NCI-H2029 treated with DMSO at 0.1 percent for 48 hours (cell line): ENCODE measurements around the gene SLC35F5.
A peak's percentile ranks its signal among the peaks of the same experiment; 100 is the strongest.
"Not testable (repeated sequence)": the region's sequence is repeated elsewhere in the genome, so short reads cannot be mapped to it uniquely, and the experiment has no call there.

Source experiments
- DNase-seq: peaks from one replicate; lab custom pipeline; 2025; lab: John Stamatoyannopoulos, UW

The SLC35F5 gene, protein sequence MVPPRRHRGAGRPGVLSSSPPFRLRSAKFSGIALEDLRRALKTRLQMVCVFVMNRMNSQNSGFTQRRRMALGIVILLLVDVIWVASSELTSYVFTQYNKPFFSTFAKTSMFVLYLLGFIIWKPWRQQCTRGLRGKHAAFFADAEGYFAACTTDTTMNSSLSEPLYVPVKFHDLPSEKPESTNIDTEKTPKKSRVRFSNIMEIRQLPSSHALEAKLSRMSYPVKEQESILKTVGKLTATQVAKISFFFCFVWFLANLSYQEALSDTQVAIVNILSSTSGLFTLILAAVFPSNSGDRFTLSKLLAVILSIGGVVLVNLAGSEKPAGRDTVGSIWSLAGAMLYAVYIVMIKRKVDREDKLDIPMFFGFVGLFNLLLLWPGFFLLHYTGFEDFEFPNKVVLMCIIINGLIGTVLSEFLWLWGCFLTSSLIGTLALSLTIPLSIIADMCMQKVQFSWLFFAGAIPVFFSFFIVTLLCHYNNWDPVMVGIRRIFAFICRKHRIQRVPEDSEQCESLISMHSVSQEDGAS

DNA sequence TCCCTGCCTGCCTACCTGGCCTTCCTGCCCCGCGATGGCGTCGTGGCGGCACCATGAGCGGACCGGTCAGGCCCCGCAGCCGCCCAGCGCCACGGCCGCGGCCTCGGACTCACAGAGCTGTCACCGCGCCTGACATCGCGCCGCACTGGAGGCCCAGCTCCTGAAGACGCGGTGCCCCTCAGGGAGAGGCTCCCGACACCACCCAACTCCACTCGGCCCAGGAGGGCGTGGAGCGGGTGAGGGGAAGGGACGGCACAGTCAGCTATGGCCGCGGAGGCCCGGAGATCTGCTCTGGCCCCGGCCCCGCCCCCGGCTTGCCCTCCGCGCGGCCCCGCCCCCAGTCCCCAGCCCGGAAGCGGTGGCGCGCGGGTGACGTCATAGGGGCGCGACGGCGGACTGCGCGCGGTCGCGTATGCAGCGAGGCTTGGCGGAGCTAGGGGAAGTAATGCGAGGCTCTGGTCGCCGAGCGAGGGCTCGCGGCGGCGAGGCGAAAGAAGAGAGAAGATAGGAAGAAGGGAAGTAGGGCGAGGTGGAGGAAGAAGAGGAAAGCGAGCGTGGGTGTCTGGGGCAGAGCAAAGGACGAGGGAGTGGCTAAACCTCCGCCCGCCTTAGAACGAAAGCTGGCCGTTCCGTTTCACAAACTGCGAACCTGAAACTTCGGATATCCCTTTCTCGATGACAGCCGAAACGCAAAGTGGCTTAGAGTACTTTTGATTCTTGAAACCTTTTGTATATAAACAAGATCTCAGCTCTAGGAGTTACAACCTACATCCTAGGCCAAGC is at the start of gene SLC35F5:
SLC35F5 (minus strand) TSS at position 288 of the 783 bp plus-strand sequence; CDS start at position 55, 233 bp downstream.
- peak; percentile 47 for DNase-seq

DNA sequence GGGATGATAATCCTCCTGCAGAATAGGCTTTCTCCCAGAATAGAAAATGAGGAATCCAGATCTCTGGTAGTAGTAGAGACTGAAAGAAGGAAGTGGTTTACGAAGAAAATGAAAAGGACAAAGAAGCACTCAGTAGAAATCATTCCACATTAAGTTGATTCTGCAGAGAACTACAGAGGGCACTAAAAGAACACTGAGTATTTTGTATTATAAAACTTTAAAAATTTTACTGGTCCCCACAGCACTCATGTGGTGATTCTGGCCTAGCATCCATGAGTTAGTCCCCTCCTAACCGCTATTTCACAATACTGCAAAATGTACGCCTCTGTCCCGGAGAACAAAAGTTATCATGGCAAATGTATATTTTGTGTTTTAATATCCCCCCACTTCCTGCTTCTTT is 42.9 kb upstream of the SLC35F5 start:
- DNase-seq: no peak

DNA sequence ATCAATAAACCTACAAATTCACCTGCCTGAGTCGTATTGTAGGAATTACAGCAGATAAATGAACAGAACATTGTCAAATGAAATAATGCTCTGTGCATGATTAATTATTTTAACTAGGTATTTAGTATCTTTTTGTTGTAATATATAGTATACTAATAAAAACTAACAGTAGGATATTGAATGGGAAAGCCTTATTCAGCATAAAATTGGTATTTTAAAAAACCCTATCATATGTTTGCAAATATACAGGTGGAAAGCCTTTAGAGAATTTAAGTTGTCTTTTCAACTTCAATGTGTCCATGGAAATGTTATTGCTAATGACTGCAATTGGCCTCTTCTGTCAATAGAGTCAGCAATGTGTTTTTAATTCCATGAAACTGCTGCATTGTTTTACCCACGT is 40.8 kb upstream of the SLC35F5 start:
- no peak for DNase-seq

DNA sequence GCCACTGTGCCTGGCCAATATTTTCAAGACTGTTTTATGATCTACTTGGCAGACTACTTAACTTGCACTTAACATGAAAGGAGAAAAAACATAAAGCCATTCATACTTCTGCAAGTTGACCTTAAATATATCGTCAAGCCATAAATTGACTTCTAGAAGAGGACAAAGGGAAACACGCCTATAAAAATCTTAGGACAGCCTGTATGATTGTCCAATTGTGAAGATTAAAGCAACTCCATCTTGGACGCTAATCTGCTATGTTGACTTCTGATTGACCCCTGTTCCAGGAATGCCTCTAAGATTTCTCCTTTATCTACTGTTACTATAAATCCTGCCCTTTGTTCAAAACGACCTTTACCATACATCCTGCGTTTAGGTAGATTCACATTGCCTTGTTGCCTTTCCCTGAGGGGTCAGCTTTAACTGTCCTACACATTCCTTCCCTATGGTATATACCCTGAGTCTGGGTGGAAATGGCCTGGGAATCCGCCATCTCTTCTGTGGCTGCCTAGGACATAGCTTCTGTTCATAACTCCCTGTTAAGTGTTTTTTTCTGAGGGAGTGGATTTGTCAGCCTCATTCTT is 40.2 kb upstream of the SLC35F5 start:
- DNase-seq: no peak

DNA sequence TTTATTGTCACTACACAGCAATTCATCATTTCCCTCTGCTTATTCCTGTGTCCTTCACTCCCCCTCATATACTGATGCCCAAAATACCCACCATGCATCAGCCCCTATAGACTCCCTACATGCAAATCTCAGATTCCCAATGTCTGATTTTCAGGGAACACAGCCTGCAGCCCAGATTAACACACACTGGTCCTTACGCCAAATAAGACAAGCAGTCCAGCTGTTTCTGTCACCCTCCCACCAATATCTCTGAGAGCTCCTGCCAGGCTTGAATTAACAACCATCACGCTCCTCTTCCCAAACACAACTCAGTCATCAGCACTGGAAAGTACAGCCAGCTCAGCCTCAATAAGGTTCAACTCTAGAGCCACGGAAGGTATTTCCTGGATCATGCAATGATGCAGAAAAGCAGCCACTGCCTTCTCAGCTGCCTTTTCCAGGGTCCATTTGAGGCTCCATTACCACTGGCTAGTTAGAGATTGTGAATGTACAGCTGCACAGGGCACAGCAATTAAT is 39.0 kb upstream of the SLC35F5 start:
- DNase-seq: no peak

DNA sequence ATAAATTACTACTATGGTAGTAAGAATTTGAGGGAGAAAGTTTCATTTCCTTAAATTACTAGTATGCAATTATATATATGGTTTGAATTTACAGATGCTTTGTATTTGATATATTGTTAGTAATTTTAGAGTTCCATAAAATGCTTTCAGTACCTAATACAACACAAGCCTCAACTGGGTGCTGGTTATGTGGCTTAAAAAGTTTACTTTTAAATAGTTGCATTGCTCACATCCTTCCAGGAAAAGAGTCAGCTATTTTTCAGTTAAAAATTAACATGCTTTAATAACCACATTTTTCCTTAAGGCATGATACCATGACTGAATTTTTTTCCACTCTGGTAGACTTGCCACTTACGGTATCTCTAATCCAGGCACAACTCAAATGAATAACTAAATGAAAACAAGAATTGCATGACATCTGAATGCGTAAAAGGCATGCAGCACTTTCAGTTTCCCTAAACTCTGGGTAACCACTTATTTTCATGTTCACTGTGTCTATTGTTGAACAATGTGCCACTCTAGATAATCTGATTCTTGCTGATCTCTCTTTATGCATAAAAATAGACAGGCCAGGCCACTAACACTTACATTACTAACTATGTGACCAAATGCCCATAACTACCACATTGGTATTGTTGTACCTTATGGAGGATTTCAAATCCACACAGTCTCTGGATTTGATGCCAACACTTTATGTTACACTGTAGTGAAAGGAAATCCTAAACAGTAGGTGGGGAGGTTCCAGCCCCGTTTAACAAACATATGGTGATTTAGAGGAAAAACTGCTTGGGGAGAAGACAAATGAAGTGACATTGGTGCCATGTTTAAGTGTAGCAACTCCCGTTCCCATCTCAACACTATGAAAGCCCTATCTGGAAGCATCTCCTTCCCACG is 35.5 kb upstream of the SLC35F5 start:
- no peak for DNase-seq

DNA sequence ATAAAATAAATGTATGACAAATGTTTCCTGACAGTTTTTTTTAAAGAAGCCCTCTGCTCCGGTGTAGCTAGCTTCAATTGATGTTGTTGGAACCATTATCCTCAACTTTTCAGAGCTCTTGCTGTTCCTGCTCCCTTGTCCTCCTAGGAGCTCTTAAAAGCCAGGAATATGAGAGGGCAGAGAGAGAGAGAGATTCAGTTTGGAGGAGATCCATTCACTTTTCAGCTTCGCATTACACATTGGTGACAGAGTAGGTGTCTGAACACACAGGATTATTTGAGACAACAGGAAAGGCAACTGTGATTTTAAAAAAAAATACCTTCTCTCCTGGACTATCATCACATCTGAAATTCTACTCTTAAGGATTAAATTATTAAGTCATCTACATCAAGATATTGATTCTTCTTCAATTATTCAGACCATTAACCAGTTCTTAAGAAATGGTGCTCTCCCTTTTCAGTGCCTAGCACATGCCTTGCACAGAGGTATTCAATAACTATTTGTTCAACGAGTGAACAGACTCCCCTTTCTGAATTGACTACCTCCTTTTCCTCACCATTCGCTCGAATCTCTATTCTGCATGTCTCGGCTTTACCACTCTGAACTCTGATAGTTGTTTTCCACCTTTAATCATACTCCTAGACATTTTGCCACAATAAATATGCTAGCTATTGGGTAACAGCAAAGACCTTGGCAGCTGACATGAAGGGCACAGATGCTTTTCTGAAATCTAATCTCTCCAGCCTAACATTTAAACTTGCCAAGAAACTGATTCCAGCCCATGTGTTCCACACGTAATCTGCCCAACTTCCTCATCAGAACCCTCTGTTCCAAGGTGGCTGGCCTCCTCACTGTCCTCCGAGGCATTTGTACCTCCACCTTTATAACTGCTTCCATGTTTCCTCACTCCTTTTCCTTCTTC is 28.6 kb upstream of the SLC35F5 start:
- DNase-seq: no peak

DNA sequence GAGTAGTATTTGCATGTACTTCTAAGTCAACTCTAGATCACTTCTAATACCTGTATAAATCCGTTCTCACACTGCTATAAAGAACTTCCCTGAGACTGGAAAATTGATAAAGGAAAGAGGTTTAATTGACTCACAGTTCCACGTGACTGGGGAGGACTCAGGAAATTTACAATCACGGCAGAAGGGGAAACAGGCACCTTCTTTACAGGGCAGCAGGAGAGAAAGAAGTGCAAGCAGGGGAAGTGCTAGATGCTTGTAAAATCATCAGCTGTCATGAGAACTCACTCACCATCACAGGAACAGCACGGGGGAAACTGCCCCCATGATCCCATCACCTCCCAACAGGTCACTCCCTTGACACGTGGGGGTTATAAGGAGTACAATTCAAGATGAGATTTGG is 24.0 kb upstream of the SLC35F5 start:
- DNase-seq: no peak

DNA sequence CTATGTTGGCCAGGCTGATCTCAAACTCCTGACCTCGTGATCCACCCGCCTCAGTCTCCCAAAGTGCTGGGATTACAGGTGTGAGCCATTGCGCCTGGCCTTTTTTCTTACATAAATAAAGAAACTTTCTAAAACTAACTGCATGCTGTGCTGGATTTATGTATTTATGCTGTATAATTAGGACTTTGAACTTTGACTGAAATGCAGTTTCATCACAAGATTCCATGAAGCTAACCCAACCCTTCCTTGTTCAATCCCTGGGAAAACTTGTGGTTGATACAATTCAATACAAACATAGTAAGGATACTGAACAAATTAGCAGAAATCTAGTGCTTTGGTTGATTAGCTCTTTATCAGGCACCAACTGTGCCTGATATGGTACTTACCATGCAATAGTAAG is 20.9 kb upstream of the SLC35F5 start:
- DNase-seq: no peak

DNA sequence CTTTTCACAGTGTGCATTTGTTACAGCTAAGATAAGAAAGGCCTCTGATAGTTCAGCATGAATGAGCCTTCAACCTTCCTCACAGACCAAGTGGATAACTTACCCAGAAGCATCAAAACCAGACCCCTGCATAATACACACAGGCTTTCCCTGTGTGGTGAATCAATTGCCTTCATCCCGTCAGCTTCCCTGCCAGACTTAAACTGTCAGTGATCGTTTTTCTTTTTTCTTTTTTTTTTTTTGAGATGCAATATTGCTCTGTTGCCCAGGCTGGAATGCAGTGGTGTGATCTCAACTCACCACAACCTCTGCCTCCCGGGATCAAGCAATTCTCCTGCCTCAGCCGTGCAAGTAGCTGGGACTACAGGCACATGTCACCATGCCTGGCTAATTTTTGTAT is 20.5 kb upstream of the SLC35F5 start:
- no peak for DNase-seq

DNA sequence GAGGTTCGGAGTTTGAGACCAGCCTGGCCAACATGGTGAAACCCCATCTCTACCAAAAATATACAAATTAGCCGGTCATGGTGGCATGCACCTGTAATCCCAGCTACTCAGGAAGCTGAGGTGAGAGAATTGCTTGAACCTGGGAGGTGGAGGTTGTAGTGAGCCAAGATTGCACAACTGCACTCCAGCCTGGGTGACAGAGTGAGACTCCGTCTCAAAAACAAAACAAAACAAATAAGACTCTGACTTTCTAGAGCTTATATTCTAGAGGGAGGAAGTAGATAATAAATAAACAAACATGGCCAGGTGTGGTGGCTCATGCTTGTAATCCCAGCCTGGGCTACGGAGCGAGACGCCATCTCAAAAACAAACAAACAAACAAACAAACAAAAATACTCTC is 18.2 kb upstream of the SLC35F5 start:
- not testable (repeated sequence) for DNase-seq

DNA sequence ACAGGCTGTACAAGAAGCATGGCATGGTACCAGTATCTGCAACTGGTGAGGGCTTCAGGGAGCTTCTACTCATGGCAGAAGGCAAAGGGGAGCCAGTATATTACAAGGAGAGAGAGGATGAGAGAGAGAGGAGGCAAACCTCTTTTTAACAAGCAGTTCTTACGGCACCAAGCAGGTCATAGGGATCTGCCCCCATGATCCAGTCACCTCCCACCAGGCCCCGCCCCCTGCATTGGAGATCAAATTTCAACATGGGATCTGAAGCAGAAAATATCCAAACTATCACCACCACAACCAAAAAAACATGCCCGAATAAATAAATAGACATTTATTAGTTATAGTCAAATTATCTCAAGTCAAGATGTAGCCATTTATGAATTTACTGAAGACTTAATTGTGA is 14.5 kb upstream of the SLC35F5 start:
- DNase-seq: no peak

DNA sequence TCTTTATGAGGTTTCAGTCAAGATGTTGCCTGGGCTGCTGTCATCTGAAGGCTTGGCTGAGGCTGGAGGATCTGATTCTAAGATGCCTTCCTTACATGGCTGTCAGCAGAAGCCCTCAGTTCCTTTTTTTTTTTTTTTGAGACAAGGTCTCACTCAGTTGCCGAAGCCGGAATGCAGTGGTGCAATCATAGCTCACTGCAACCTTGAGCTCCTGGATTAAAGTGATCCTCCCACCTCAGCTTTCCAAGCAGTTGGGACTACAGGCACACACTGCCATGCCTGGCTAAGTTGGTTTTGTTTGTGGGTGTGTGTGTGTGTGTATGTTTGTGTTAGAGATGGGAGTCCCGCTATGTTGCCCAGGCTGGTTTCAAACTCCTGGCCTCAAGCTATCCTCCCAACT is 13.1 kb upstream of the SLC35F5 start:
- no peak for DNase-seq

DNA sequence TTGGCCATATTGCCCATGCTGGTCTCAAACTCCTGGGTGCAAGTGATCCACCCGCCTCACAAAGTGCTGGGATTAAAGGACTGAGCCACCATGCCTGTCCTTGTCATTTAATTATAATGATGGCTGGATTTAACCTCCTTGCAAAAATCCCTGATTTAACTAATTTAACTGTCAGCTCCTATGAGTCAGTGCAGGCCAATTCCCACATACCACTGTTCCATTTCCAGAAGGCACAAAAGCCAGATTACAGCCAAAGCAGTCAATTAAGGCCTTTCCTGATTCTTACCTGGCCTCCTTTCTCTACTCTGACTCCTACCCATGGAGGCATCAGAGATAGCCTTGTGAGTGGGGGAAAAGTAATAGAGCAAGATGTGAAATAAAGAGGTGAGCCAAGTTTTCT is 12.3 kb upstream of the SLC35F5 start:
- DNase-seq: no peak

DNA sequence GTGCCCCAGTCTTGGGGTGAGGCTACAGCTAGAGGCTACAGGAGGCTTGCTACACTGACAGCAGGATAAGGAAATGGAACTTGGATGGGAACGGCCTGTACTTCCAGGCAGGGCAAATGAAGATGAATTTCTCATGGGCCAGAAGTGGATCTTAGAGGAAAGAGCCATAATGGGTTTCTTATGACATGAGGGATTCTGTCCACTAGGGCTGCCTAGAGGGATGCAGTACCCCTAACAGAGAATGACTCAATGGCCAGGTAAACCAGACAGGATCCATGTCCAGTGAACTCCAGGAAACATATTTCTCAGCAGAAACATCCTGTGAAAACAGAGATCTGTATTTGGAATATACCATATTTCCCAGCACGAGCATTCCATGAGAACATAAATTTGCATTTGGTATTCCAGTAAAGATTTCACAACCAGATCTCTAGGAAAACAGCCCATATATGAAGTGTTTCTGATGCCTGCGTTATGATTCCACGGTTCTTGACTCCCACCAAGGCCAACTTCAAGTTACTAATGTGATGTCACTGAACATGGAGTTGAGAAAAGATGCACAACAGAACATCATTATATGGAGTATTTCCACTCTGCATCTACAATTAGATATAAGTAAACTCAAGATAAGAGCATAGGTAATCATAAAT is 11.5 kb upstream of the SLC35F5 start:
- no peak for DNase-seq

DNA sequence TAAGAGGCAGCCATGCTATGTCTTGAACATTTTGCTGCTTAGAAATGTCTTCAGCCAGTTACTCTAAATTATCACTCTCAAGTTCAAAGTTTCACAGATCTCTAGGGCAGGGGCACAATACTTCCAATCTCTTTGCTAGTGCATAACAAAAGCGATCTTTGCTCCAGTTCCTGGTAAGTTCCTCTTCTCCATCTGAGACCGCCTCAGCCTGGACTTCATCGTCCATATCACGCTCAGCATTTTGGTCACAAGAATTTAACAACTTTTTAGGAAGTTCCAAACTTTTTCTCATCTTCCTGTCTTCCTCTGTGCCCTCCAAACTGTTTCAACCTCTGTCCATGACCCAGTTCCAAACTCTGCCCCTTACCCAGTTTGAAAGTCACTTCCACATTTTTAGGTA is 8.8 kb upstream of the SLC35F5 start:
- no peak for DNase-seq

DNA sequence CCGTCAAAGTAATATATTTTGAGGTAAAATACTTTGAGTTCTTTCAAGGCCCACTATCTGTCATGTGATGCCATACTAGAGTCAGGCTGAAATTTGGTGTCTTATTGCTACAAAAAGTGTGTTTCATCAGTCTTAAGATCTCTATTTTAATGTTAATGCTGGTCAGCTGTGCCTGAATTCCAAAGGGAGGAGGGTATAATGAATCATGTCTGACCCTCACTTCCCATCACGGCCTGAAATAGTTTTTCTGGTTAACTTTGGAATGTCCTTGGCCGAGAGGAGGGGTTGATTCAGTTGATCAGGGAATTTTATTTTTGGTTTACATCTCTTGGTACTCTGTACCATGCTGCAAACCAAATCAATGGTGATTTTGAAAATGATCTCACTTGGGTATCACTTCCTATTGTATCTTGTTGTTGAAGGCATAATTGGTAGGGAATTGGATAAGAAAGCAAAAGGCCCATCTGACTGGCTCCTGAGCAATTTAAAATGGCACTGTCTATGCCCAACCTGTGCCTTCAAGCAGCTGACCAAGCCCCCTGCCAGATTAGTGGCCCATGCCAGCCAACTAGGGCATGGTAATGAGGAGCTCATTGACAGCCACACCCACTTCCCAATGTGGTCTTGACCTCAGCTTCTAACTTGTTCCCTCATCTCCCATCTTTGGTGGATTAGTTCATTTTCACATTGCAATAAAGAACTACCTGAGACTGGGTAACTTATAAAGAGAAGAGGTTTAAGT is 6.1 kb upstream of the SLC35F5 start:
- no peak for DNase-seq

DNA sequence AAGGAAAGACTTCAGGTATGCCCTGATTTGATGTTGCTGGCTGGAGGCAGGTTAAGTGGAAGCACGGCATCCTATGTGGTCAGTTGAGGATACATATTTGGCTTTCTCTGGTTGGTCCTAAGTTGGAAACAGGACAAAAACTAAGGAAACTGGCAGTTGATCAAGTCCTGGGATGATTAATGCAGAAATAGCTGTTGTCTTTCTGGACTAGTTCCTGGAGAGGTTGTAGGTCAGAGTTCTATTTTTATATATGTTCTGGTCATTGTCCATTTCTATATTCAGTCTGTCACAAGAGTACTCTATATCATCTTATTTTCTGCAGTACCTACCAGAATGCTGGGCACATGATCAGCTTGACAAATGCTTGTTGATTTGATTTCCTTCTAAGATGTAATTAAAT is 4.0 kb upstream of the SLC35F5 start:
- DNase-seq: no peak

DNA sequence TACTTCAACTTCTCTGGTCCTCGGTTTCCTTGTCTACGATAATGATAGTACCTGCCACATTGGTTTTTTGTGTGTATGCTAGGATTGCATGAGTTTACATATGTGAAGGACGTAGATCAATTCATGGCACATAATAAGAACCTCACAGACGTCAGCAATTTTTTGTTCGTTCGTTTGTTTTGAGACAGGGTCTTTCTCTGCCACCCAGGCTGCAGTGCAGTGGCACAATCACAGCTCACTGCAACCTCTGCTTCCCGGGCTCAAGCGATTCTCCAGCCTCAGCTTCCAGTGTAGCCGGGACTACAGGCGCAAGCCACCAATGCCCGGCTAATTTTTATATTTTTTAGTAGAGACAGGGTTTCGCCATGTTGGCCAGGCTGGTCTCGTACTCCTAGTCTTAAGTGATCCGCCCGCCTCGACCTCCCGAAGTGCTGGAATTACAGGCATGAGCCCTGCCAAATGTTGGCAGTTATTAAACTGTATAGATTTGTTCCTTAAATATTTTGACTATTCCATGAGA is 756 bp upstream of the SLC35F5 start:
- DNase-seq: no peak
